PC-9 (cell line): ENCODE data around the gene ITPRIPL2. TPM values are rescaled to one million over a fixed set of nuclear protein-coding genes. Genes with fewer than 3 reads are reported as not detected.

Source experiments
- BruUV-seq: library from RNA; stranded (reverse); fragments of 400-500 nt; replicated peaks from 2 replicates; lab custom pipeline; 2021; lab: Mats Ljungman, UMichigan
- CTCF ChIA-PET: fragments of 300-600 bp; sonication (Branson Sonifier 250); formaldehyde crosslinking; loops from one replicate; lab custom pipeline; 2022; ENCODE audit warnings: antibody characterized with exemption; lab: Charles Lee
- POLR2A ChIA-PET: fragments of 300-600 bp; sonication (Branson Sonifier 250); formaldehyde crosslinking; loops from one replicate; lab custom pipeline; 2022; ENCODE audit warnings: antibody characterized with exemption; ENCODE audit not compliant: unreplicated experiment; lab: Charles Lee
- DNase-seq, 2 experiments: peaks; one replicate each; pipeline versions ENCODE4 v3.0.0 to v3.0.0-alpha.2; 2015 to 2022; ENCODE audit warnings: mixed read lengths in 1 of 2
- H2AFZ ChIP-seq: fragments of 200-600 bp; sonication (generic); 2 replicates; pipeline ENCODE4 v1.8.1; 2017; ENCODE audit warnings: antibody characterized with exemption
- H3F3A ChIP-seq: fragments of 200-600 bp; sonication (generic); 2 replicates; pipeline ENCODE4 v1.8.1; 2017; ENCODE audit warnings: antibody characterized with exemption, mild to moderate bottlenecking, low read depth; ENCODE audit not compliant: insufficient read depth
- H3K27ac ChIP-seq: fragments of 200-600 bp; sonication (generic); 2 replicates; pipeline ENCODE4 v1.6.1; 2016; ENCODE audit warnings: mixed run types
- H3K27me3 ChIP-seq: fragments of 200-600 bp; sonication (generic); 2 replicates; pipeline ENCODE4 v1.6.1; 2016; ENCODE audit warnings: low read depth, mixed run types; ENCODE audit not compliant: insufficient read depth
- H3K36me3 ChIP-seq: fragments of 200-600 bp; sonication (generic); 2 replicates; pipeline ENCODE4 v1.6.1; 2016; ENCODE audit warnings: low read depth, mixed run types
- H3K4me1 ChIP-seq: fragments of 200-600 bp; sonication (generic); replicated peaks from 2 replicates; pipeline ENCODE4 v1.6.1; 2016; ENCODE audit warnings: mixed run types; ENCODE audit not compliant: insufficient read depth
- H3K4me2 ChIP-seq: fragments of 200-600 bp; sonication (generic); 2 replicates; pipeline ENCODE4 v1.6.1; 2017; ENCODE audit warnings: mixed run types
- H3K4me3 ChIP-seq: fragments of 200-600 bp; sonication (generic); 2 replicates; pipeline ENCODE4 v1.6.1; 2016; ENCODE audit warnings: mixed run types
- H3K79me2 ChIP-seq: fragments of 200-600 bp; sonication (generic); 2 replicates; pipeline ENCODE4 v1.6.1; 2017; ENCODE audit warnings: low read depth, mixed run types
- H3K9me2 ChIP-seq: fragments of 200-600 bp; sonication (generic); 2 replicates; pipeline ENCODE4 v1.8.1; 2017; ENCODE audit warnings: mild to moderate bottlenecking; ENCODE audit not compliant: insufficient read depth
- H3K9me3 ChIP-seq: fragments of 200-600 bp; sonication (generic); 2 replicates; pipeline ENCODE4 v1.8.1; 2016; ENCODE audit warnings: low read depth; ENCODE audit not compliant: insufficient read depth
- H4K20me1 ChIP-seq: fragments of 200-600 bp; sonication (generic); 2 replicates; pipeline ENCODE4 v1.8.1; 2017; ENCODE audit not compliant: insufficient read depth
- CTCF ChIP-seq: fragments of 200-600 bp; sonication (generic); conservative IDR thresholded peaks from 2 replicates; pipeline ENCODE4 v1.6.1; 2017; ENCODE audit warnings: mixed run types, antibody characterized with exemption, mild to moderate bottlenecking, moderate library complexity
- EZH2 ChIP-seq: fragments of 200-600 bp; sonication (generic); IDR thresholded peaks from 2 replicates; pipeline ENCODE4 v1.8.0; 2017; ENCODE audit warnings: antibody characterized with exemption, low read depth
- intact Hi-C: fragments of 100-400 bp; cut with micrococcal nuclease; formaldehyde crosslinking; loops from one replicate; pipeline ENCODE4 v1.10.0; 2022; ENCODE audit not compliant: unreplicated experiment
- total RNA-seq: library from RNA; stranded (reverse); gene quantifications from 2 replicates; pipeline ENCODE4 v1.2.3, GENCODE V29; 2021

ITPRIPL2 gene
- total RNA-seq, 1 experiment from 2014 or later: 117 TPM

- Histone ChIP-seq H3F3A (peaks cover 48% of the 10 kb centered on the region), H2AFZ (no peak overlapping the region), H3K4me2 (peak overlapping the region; percentile 90), H3K4me3 (peak overlapping the region; percentile 85), H4K20me1 (peaks cover 17% of the 10 kb centered on the region), H3K9me2 (no peaks in the 10 kb centered on the region), H3K36me3 (peaks cover 18% of the 10 kb centered on the region), H3K27ac (peak overlapping the region; percentile 96), H3K9me3 (no peaks in the 10 kb centered on the region), H3K4me1 (peaks cover 72% of the 10 kb centered on the region), H3K27me3 (no peaks in the 10 kb centered on the region), H3K79me2 (peaks cover 86% of the 10 kb centered on the region)
- no peak for TF ChIP-seq EZH2
- DNase-seq: peak; percentile 55 to 63
- intact Hi-C loops: loop anchor here (10.0 kb wide), 1 partner anchor 390 kb away; no protein-coding TSS in a partner anchor
- BruUV-seq: no TSS peak
- POLR2A ChIA-PET: interaction anchor here (0.6 to 1.3 kb wide), 4 partner anchors 19 to 116 kb away, joined by 4 to 9 read pairs (median 5); no protein-coding TSS in a partner anchor
- CTCF ChIA-PET: interaction anchor here (0.6 to 1.8 kb wide), 4 partner anchors 19 to 298 kb away, joined by 4 read pairs; no protein-coding TSS in a partner anchor
These were observed 789 bp downstream of the ITPRIPL2 start for GRCh38 chr16:19114359-19115147.

GRCh38 chr16:19115148-19116021 lies 1.6 kb downstream of the ITPRIPL2 start:
- intact Hi-C loops: loop anchor here (10.0 kb wide), 1 partner anchor 389 kb away; no protein-coding TSS in a partner anchor
- H3K27me3 ChIP-seq: no peaks in the 10 kb centered on the region
- peaks cover 53% of the 10 kb centered on the region for H3F3A ChIP-seq
- H3K9me3 ChIP-seq: no peaks in the 10 kb centered on the region
- peak overlapping the region; percentile 90 for H3K4me2 ChIP-seq
- no peak overlapping the region for H2AFZ ChIP-seq
- H3K4me1 ChIP-seq: peaks cover 79% of the 10 kb centered on the region
- H4K20me1 ChIP-seq: peaks cover 17% of the 10 kb centered on the region
- peak in 1 of 2 experiments; percentile 63 for DNase-seq
- H3K27ac ChIP-seq: peak overlapping the region; percentile 96
- CTCF ChIA-PET: interaction anchor here (0.6 to 1.8 kb wide), 3 partner anchors 20 to 23 kb away, joined by 3 to 4 read pairs (median 4); no protein-coding TSS in a partner anchor
- no TSS peak for BruUV-seq
- POLR2A ChIA-PET: interaction anchor here (0.6 to 0.7 kb wide), 2 partner anchors 21 to 54 kb away, joined by 5 to 7 read pairs; no protein-coding TSS in a partner anchor
- H3K36me3 ChIP-seq: peaks cover 21% of the 10 kb centered on the region
- H3K79me2 ChIP-seq: peaks cover 93% of the 10 kb centered on the region
- no peak for TF ChIP-seq EZH2
- TF ChIP-seq CTCF: peak; percentile 80
- peak overlapping the region; percentile 85 for H3K4me3 ChIP-seq
- no peaks in the 10 kb centered on the region for H3K9me2 ChIP-seq

GRCh38 chr16:19116711-19117449 lies 3.1 kb downstream of the ITPRIPL2 start:
- peaks cover 92% of the 10 kb centered on the region for H3K79me2 ChIP-seq

More at GRCh38 chr16:19116711-19117449, 3.1 kb downstream of the ITPRIPL2 start:
- intact Hi-C loops: loop anchor here (10.0 kb wide), 1 partner anchor 388 kb away; no protein-coding TSS in a partner anchor
- Histone ChIP-seq H3K36me3 (peaks cover 33% of the 10 kb centered on the region), H3F3A (peaks cover 65% of the 10 kb centered on the region), H3K27ac (peak overlapping the region; percentile 96), H2AFZ (no peak overlapping the region), H3K4me3 (peak overlapping the region; percentile 85), H3K4me2 (peak overlapping the region; percentile 90), H3K9me2 (no peaks in the 10 kb centered on the region), H3K27me3 (no peaks in the 10 kb centered on the region), H3K9me3 (no peaks in the 10 kb centered on the region), H3K4me1 (peaks cover 77% of the 10 kb centered on the region), H4K20me1 (peaks cover 17% of the 10 kb centered on the region)
- ChIA-PET CTCF (no interaction called here), POLR2A (interaction anchor here (0.7 to 1.7 kb wide), 3 partner anchors 9 to 133 kb away, joined by 3 to 6 read pairs (median 4); no protein-coding TSS in a partner anchor)
- TF ChIP-seq CTCF (no peak), EZH2 (no peak)
- peak in 1 of 2 experiments; percentile 63 for DNase-seq
- BruUV-seq: no TSS peak
